Measurements from ENCODE around the gene SNTG2.

SNTG2 gene

GRCh38 chr2:1162768-1163584 lies 212.3 kb downstream of the SNTG2 start:
- Histone ChIP-seq H3K4me3 (ENCODE audit: severe bottlenecking) (no peak overlapping the region), H3K27me3 (ENCODE audit: insufficient read depth, poor library complexity, severe bottlenecking) (no peaks in the 10 kb centered on the region), H3K9me3 (ENCODE audit: severe bottlenecking) (no peaks in the 10 kb centered on the region), H3K27ac (ENCODE audit: poor library complexity, severe bottlenecking) (no peak overlapping the region), H3K4me1 (ENCODE audit: insufficient read depth, poor library complexity, severe bottlenecking) (no peaks in the 10 kb centered on the region), H3K36me3 (ENCODE audit: low read depth) (no peaks in the 10 kb centered on the region)
- DNase-seq (ENCODE audit: low spot score) (no peak), ATAC-seq (ENCODE audit: low read depth) (no peak)
- TF ChIP-seq CTCF (IDR thresholded peaks at IDR 0.05; ENCODE audit: poor library complexity, severe bottlenecking), result no peak

- DNase-seq (ENCODE audit: low spot score) (no peak), ATAC-seq (ENCODE audit: low read depth) (no peak)
- H3K27me3 ChIP-seq (ENCODE audit: insufficient read depth, poor library complexity, severe bottlenecking), result no peaks in the 10 kb centered on the region
- no peak for TF ChIP-seq CTCF (IDR thresholded peaks at IDR 0.05; ENCODE audit: poor library complexity, severe bottlenecking)
- no peaks in the 10 kb centered on the region for H3K36me3 ChIP-seq (ENCODE audit: low read depth)
- H3K4me1 ChIP-seq (ENCODE audit: insufficient read depth, poor library complexity, severe bottlenecking), result no peaks in the 10 kb centered on the region
- H3K27ac ChIP-seq (ENCODE audit: poor library complexity, severe bottlenecking), result no peak overlapping the region
- H3K4me3 ChIP-seq (ENCODE audit: severe bottlenecking), result no peak overlapping the region
- H3K9me3 ChIP-seq (ENCODE audit: severe bottlenecking), result no peaks in the 10 kb centered on the region
These were observed 216.3 kb downstream of the SNTG2 start for GRCh38 chr2:1166976-1167375.

GRCh38 chr2:1168846-1169245 lies 218.2 kb downstream of the SNTG2 start:
- H3K36me3 ChIP-seq (ENCODE audit: low read depth), result no peaks in the 10 kb centered on the region
- no peaks in the 10 kb centered on the region for H3K9me3 ChIP-seq (ENCODE audit: severe bottlenecking)
- ATAC-seq (ENCODE audit: low read depth) (no peak), DNase-seq (ENCODE audit: low spot score) (no peak)
- H3K27ac ChIP-seq (ENCODE audit: poor library complexity, severe bottlenecking), result no peak overlapping the region
- no peak overlapping the region for H3K4me3 ChIP-seq (ENCODE audit: severe bottlenecking)
- no peak for TF ChIP-seq CTCF (IDR thresholded peaks at IDR 0.05; ENCODE audit: poor library complexity, severe bottlenecking)
- no peaks in the 10 kb centered on the region for H3K27me3 ChIP-seq (ENCODE audit: insufficient read depth, poor library complexity, severe bottlenecking)
- no peaks in the 10 kb centered on the region for H3K4me1 ChIP-seq (ENCODE audit: insufficient read depth, poor library complexity, severe bottlenecking)

GRCh38 chr2:1169291-1169949 lies 218.8 kb downstream of the SNTG2 start:
- no peak for TF ChIP-seq CTCF (IDR thresholded peaks at IDR 0.05; ENCODE audit: poor library complexity, severe bottlenecking)
- H3K36me3 ChIP-seq (ENCODE audit: low read depth), result no peaks in the 10 kb centered on the region
- H3K4me3 ChIP-seq (ENCODE audit: severe bottlenecking), result no peak overlapping the region
- no peak for DNase-seq (ENCODE audit: low spot score)
- no peaks in the 10 kb centered on the region for H3K4me1 ChIP-seq (ENCODE audit: insufficient read depth, poor library complexity, severe bottlenecking)
- H3K27ac ChIP-seq (ENCODE audit: poor library complexity, severe bottlenecking), result no peak overlapping the region
- H3K27me3 ChIP-seq (ENCODE audit: insufficient read depth, poor library complexity, severe bottlenecking), result no peaks in the 10 kb centered on the region
- ATAC-seq (ENCODE audit: low read depth), result no peak
- no peaks in the 10 kb centered on the region for H3K9me3 ChIP-seq (ENCODE audit: severe bottlenecking)

- DNase-seq (ENCODE audit: low spot score), result no peak
- ATAC-seq (ENCODE audit: low read depth), result no peak
- no peak for TF ChIP-seq CTCF (IDR thresholded peaks at IDR 0.05; ENCODE audit: poor library complexity, severe bottlenecking)
- no peaks in the 10 kb centered on the region for H3K9me3 ChIP-seq (ENCODE audit: severe bottlenecking)
- no peaks in the 10 kb centered on the region for H3K36me3 ChIP-seq (ENCODE audit: low read depth)
- no peaks in the 10 kb centered on the region for H3K4me1 ChIP-seq (ENCODE audit: insufficient read depth, poor library complexity, severe bottlenecking)
- H3K27ac ChIP-seq (ENCODE audit: poor library complexity, severe bottlenecking), result no peak overlapping the region
- H3K4me3 ChIP-seq (ENCODE audit: severe bottlenecking), result no peak overlapping the region
- H3K27me3 ChIP-seq (ENCODE audit: insufficient read depth, poor library complexity, severe bottlenecking), result no peaks in the 10 kb centered on the region
These were observed 219.6 kb downstream of the SNTG2 start for GRCh38 chr2:1170241-1170640.
